GM18520 (cell line): ENCODE data around the gene ZC3H13.

Experiments
- ATAC-seq: cut with Tn5 transposase; IDR thresholded peaks from one replicate; pipeline ENCODE4 v1.9.1; 2021; ENCODE audit not compliant: unreplicated experiment

ZC3H13 gene

GRCh38 chr13:45907503-45907902 lies 145.0 kb downstream of the ZC3H13 start:
- ATAC-seq = no peak
